Activated CD8-positive, alpha-beta T cell treated with anti-CD3 and anti-CD28 coated beads for 36 hours (primary cell): ENCODE data around the gene VPS26B. TPM values are rescaled to one million over a fixed set of nuclear protein-coding genes. Genes with fewer than 3 reads are reported as not detected.
A peak's percentile ranks its signal among the peaks of the same experiment; 100 is the strongest.
"Not testable (repeated sequence)": the region's sequence is repeated elsewhere in the genome, so short reads cannot be mapped to it uniquely, and the experiment has no call there.

Experiments used
- ATAC-seq: fragments of 200-7000 bp; cut with Tn5 transposase; one replicate; pipeline ENCODE4 v1.10.0; 2021; ENCODE audit warnings: mild to moderate bottlenecking, moderate library complexity
- CTCF ChIA-PET: fragments of 350-600 bp; sonication (Branson Sonifier 250); formaldehyde crosslinking; loops from one replicate; lab custom pipeline; 2021; ENCODE audit warnings: antibody characterized with exemption; lab: Charles Lee
- POLR2A ChIA-PET: fragments of 350-600 bp; sonication (Branson Sonifier 250); formaldehyde crosslinking; loops from one replicate; lab custom pipeline; 2021; ENCODE audit warnings: antibody characterized with exemption; lab: Charles Lee
- DNase-seq: peaks from one replicate; pipeline ENCODE4 v3.0.0-alpha.2; 2020
- H3K27ac Mint-ChIP-seq: one replicate; pipeline ENCODE4 v1.8.0; 2021; ENCODE audit warnings: mild to moderate bottlenecking, mixed read lengths
- H3K27me3 Mint-ChIP-seq: one replicate; pipeline ENCODE4 v1.8.0; 2021; ENCODE audit warnings: mixed read lengths
- H3K36me3 Mint-ChIP-seq: one replicate; pipeline ENCODE4 v1.8.0; 2021; ENCODE audit warnings: low read depth, mixed read lengths
- H3K4me1 Mint-ChIP-seq: one replicate; pipeline ENCODE4 v1.8.0; 2021; ENCODE audit warnings: low read depth, mixed read lengths
- H3K4me3 Mint-ChIP-seq: one replicate; pipeline ENCODE4 v1.8.0; 2021; ENCODE audit warnings: mild to moderate bottlenecking, moderate library complexity, mixed read lengths
- H3K9me3 Mint-ChIP-seq: one replicate; pipeline ENCODE4 v1.8.0; 2021; ENCODE audit warnings: mixed read lengths
- intact Hi-C: fragments of 100-400 bp; cut with micrococcal nuclease; formaldehyde crosslinking; loops from one replicate; pipeline ENCODE4 v1.10.0; 2022
- total RNA-seq, 2 experiments: library from RNA; stranded (reverse); gene quantifications; one replicate each; pipeline ENCODE4 v1.2.3, GENCODE V29; 2021
- TF ChIP-seq, protein P1 (sequence below): fragments of 200-600 bp; IDR thresholded peaks from one replicate; pipeline ENCODE4 v1.8.0; 2022; ENCODE audit warnings: antibody characterized with exemption, mild to moderate bottlenecking

VPS26B gene
- 10 to 100 TPM; 35.6 TPM for total RNA-seq

DNA sequence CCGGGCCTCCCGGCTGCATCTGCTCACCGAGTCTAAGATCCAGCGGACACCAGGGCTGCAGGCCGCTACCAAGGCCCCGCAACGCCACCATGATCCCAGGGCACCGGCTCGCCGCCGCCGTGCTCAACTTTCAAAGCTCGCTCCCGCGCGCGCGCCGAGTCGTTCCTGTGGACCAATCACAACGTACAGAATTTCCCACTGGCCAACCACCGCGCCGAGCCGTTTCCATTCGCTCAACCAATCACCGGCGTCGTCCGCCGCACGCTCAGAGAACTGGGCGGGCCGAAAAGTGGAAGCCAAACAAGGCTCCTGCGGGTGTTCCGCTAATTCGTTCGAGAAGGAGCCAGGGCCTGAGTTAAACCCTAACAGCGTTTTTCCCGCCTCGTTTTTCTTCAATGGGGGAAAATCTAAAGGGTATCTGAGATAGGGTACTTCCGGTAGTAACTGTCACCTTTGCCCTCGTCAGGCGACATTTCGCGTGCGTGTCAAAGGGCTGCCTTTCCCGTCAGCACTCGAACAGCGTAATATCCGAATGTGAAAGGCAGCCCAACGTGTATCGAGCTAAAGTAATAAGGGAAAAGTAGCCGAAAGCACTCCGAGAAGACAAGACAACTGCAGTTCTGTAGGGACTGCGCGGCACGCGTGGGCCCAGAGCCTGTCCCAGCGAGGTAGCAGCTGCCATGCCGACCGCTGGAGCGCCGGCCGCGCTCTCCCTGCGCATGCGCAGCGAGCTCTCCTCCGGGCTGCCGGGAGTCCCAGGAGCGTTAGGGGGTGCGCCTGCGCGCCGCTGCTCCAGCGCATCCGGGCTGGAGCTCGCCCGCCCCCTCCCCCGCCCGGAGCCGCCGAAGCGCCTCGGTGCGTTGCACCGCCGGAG is at the start of gene VPS26B, which contains the start of gene NCAPD3:
TSS of gene VPS26B (plus strand) at position 836 of the 874 bp plus-strand sequence. CDS start 452 bp downstream, outside the sequence.
TSS of gene NCAPD3 (minus strand) at position 132 of the 874 bp plus-strand sequence. CDS start at position 91, 41 bp downstream.
- Mint-ChIP-seq H3K9me3 (no peaks in the 10 kb centered on the region), H3K27me3 (no peaks in the 10 kb centered on the region), H3K4me1 (peaks cover 58% of the 10 kb centered on the region), H3K27ac (peak within 1 kb of the TSS; percentile 96), H3K36me3 (peaks cover 30% of the 10 kb centered on the region), H3K4me3 (peak within 1 kb of the TSS; percentile 95)
- ATAC-seq (peak; percentile 78), DNase-seq (peak; percentile 99)
- ChIA-PET POLR2A (interaction anchor here (0.8 to 5.3 kb wide), 19 partner anchors 11 to 279 kb away, joined by 3 to 28 read pairs (median 4); partner anchors contain the start of genes ACAD8, GLB1L3 and THYN1), CTCF (interaction anchor here (0.7 to 3.6 kb wide), 12 partner anchors 10 to 296 kb away, joined by 3 to 18 read pairs (median 5); partner anchors contain the start of genes ACAD8, GLB1L3 and THYN1)
- intact Hi-C loops = loop anchor here (10.0 kb wide), 1 partner anchor 279 kb away; no protein-coding TSS in a partner anchor
- TF ChIP-seq, protein P1, sequence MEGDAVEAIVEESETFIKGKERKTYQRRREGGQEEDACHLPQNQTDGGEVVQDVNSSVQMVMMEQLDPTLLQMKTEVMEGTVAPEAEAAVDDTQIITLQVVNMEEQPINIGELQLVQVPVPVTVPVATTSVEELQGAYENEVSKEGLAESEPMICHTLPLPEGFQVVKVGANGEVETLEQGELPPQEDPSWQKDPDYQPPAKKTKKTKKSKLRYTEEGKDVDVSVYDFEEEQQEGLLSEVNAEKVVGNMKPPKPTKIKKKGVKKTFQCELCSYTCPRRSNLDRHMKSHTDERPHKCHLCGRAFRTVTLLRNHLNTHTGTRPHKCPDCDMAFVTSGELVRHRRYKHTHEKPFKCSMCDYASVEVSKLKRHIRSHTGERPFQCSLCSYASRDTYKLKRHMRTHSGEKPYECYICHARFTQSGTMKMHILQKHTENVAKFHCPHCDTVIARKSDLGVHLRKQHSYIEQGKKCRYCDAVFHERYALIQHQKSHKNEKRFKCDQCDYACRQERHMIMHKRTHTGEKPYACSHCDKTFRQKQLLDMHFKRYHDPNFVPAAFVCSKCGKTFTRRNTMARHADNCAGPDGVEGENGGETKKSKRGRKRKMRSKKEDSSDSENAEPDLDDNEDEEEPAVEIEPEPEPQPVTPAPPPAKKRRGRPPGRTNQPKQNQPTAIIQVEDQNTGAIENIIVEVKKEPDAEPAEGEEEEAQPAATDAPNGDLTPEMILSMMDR = no peak

DNA sequence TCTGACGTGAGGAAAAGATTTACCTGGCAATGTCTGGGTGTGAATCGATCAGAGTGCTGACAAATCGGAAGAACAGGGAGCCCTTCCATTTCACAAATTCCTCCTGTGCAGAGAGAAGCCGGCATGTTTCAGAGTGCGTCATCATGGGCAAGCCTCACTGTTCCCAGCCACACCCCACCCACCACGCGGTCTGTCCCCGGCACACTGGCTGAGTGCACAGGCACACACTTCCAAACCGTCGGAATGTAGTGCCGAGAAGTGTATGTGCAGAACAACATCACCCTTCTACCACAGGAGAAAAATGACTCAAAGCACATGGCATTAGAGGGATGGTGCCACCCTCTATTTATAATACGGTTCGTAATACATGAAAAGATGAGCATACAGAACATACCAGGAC is 48.2 kb upstream of the VPS26B start:
- Mint-ChIP-seq H3K27ac (no peak overlapping the region), H3K4me1 (no peaks in the 10 kb centered on the region), H3K27me3 (no peaks in the 10 kb centered on the region), H3K4me3 (no peak overlapping the region), H3K36me3 (peaks cover 47% of the 10 kb centered on the region), H3K9me3 (no peaks in the 10 kb centered on the region)
- no peak for DNase-seq
- ATAC-seq = no peak
- POLR2A ChIA-PET = no interaction called here
- intact Hi-C loops = no loop called here
- CTCF ChIA-PET = no interaction called here
- TF ChIP-seq, protein P1 = no peak

DNA sequence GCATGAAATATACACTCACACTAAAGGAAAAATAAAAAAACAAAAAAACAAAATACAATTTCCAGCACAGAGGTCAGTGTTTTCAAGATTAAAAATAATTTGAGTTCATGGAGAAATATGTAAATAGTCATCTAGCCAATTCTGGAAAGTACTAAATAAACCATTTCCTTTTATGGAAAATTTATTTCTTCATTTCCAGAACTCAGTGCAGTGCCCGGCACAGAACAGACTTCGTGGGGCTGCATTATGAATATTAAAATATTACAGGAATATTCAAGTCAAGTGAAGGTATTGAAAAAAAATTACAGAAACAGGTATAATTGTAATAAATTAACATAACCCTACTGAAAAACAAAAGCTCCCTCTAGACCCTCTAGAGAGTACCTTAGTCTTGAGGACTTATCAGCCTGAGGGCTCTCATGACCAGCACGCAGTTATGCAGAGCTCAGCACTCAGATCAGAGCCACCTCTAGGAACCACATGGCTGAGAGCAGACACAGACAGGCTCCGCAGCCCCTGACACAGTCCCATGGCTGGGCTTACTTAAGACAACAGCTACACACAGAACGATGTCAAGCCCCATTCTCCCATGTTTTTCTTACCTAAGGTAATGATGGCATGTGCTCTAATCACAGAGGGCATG is 46.3 kb upstream of the VPS26B start:
- no peaks in the 10 kb centered on the region for H3K9me3 Mint-ChIP-seq
- no peak for DNase-seq
- H3K36me3 Mint-ChIP-seq = peaks cover 41% of the 10 kb centered on the region
- H3K27me3 Mint-ChIP-seq = no peaks in the 10 kb centered on the region
- H3K27ac Mint-ChIP-seq = no peak overlapping the region
- TF ChIP-seq, protein P1 = no peak
- H3K4me1 Mint-ChIP-seq = no peaks in the 10 kb centered on the region
- H3K4me3 Mint-ChIP-seq = no peak overlapping the region
- POLR2A ChIA-PET = interaction anchor here (0.5 kb wide), 1 partner anchor 10 kb away, joined by 3 read pairs; no protein-coding TSS in a partner anchor
- no peak for ATAC-seq
- CTCF ChIA-PET = interaction anchor here (1.1 kb wide), 1 partner anchor 128 kb away, joined by 3 read pairs; no protein-coding TSS in a partner anchor
- intact Hi-C loops = no loop called here

DNA sequence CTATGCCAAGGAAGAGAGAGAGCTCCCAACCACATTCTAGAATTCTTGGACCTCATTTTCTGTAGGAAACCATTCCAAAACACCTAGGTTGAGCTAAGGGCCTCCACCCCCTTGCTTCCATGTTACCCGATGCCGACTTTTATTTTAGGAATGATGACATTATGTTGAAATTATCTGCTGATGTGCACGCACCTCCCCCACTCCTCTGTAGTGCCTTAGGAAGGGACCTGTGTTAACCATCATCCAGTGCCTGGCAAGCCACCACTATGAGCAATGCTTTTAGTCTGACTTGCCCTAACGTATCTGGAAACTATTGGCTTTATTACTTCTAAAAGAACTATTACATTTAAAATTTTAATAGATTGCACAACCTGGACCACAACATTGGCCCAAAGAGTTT is 42.8 kb upstream of the VPS26B start:
- ChIA-PET POLR2A (no interaction called here), CTCF (interaction anchor here (1.0 kb wide), 1 partner anchor 11 kb away, joined by 3 read pairs; no protein-coding TSS in a partner anchor)
- TF ChIP-seq, protein P1 = no peak
- Mint-ChIP-seq H3K27ac (no peak overlapping the region), H3K4me1 (no peaks in the 10 kb centered on the region), H3K4me3 (no peak overlapping the region), H3K36me3 (peaks cover 37% of the 10 kb centered on the region), H3K27me3 (no peaks in the 10 kb centered on the region), H3K9me3 (no peaks in the 10 kb centered on the region)
- ATAC-seq (no peak), DNase-seq (no peak)
- intact Hi-C loops = no loop called here

DNA sequence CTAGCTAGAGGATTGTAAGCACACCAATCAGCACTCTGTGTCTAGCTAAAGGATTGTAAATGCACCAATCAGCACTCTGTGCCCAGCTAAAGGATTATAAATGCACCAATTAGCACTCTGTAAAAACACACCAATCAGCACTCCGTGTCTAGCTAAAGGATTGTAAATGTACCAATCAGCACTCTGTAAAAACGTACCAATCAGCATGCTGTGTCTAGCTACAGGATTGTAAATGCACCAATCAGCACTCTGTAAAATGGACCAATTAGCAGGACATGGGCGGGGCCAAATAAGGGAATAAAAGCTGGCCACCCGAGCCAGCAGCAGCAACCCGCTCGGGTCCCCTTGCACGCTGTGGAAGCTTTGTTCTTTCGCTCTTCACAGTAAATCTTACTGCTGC is 36.4 kb upstream of the VPS26B start:
- intact Hi-C loops, H3K4me3 Mint-ChIP-seq, H3K27me3 Mint-ChIP-seq, ATAC-seq, H3K9me3 Mint-ChIP-seq, H3K27ac Mint-ChIP-seq, H3K4me1 Mint-ChIP-seq: not testable (repeated sequence)
- peak; percentile 9 for DNase-seq
- ChIA-PET CTCF (interaction anchor here (1.5 to 1.6 kb wide), 2 partner anchors 19 to 138 kb away, joined by 4 to 5 read pairs; no protein-coding TSS in a partner anchor), POLR2A (interaction anchor here (0.7 to 1.0 kb wide), 2 partner anchors 10 to 36 kb away, joined by 3 to 4 read pairs; partner anchors contain the start of genes NCAPD3 and VPS26B)
- H3K36me3 Mint-ChIP-seq = peaks cover 76% of the 10 kb centered on the region
